ENCODE results near the gene PAEP. TPM values are rescaled to one million over a fixed set of nuclear protein-coding genes. Genes with fewer than 3 reads are reported as not detected.

The PAEP gene
- total RNA-seq, 5 donors from 2014 or later (not counting 1 experiment from before 2014, with no cell fraction given) = not detected

DNA sequence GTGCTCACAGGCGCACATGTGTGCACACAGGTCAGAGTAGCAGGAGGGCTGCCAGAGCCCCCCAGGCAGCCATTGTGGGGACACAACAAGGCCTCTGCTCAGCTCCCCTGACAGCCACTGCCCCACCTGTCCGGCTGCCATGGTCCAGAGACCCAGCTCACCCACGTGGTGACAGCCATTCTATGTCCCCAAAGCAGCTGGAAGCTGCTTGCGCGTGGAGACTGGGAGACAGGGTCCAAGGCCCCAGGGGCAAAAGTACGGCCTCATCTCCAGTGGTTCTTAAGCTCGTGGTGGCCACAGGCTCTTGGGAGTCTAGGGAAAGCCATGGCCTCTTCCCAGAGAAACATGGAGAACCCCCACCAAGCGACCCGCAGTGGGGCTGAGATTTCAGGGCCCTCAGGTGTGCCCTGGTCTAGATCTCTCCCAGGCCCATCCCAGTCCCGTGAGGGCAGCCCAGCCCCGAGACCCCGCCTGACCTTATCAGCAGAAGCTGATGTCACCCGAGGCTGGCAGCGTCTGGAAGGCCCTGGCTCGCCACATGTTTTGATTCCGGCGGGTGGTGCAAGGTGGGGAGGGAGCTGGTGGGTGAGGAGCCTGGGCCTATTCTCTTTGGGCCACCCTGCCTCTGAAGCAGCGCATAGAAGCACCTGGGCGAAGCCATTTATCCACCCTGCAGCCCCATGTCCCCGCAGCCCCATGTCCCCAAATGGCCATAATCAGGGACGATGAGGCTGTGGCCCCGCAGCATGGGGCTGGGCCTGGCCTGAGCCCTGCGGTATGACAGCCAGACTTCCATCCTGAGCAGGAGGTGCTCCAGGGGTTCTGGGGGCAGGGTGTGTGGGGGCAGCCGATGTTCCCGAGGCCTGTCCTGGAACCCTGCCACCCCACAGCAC is 46.1 kb downstream of the PAEP start:
- POLR2A ChIA-PET = no interaction called here
- H3K9me3 ChIP-seq = no peaks in the 10 kb centered on the region
- peaks cover 0 to 7% of the 10 kb centered on the region in 2 experiments for H3K4me1 ChIP-seq (ENCODE audit: control insufficient read depth in 1 of 2, extremely low read depth in 1 of 2, insufficient read depth in 2 of 2, low read length in 2 of 2)
- DNase-seq (no peak), ATAC-seq (replicated peaks in 1 of 4) (no peak)
- H3K4me1 Mint-ChIP-seq = peaks cover 0 to 4% (median 0%) of the 10 kb centered on the region in 3 donors
- no peak overlapping the region for H3K4me3 ChIP-seq (ENCODE audit: control insufficient read depth in 1 of 2, extremely low read depth in 1 of 2, low read length in 1 of 2)
- no peak overlapping the region for H3K4me3 Mint-ChIP-seq
- no peaks in the 10 kb centered on the region for H3K36me3 ChIP-seq (ENCODE audit: control insufficient read depth in 2 of 2, extremely low read depth in 1 of 2, insufficient read depth in 1 of 2, low read length in 1 of 2)
- H3K9me3 Mint-ChIP-seq = no peaks in the 10 kb centered on the region
- CTCF ChIA-PET = no interaction called here
- H3K27ac ChIP-seq (ENCODE audit: low read length) = no peak overlapping the region
- no peak overlapping the region for H3K27ac Mint-ChIP-seq
- H3K36me3 Mint-ChIP-seq = no peaks in the 10 kb centered on the region
- WGBS (ENCODE audit: insufficient coverage) = 84% methylated on average over 16 of the region's 25 CpGs
- peaks cover 10 to 14% of the 10 kb centered on the region in 2 donors for H3K27me3 Mint-ChIP-seq
- H3K27me3 ChIP-seq (replicated peaks in 1 of 2; ENCODE audit: control insufficient read depth in 2 of 2, extremely low read depth in 1 of 2, insufficient read depth in 2 of 2, low read length in 1 of 2) = peaks cover 0 to 44% of the 10 kb centered on the region in 2 experiments

DNA sequence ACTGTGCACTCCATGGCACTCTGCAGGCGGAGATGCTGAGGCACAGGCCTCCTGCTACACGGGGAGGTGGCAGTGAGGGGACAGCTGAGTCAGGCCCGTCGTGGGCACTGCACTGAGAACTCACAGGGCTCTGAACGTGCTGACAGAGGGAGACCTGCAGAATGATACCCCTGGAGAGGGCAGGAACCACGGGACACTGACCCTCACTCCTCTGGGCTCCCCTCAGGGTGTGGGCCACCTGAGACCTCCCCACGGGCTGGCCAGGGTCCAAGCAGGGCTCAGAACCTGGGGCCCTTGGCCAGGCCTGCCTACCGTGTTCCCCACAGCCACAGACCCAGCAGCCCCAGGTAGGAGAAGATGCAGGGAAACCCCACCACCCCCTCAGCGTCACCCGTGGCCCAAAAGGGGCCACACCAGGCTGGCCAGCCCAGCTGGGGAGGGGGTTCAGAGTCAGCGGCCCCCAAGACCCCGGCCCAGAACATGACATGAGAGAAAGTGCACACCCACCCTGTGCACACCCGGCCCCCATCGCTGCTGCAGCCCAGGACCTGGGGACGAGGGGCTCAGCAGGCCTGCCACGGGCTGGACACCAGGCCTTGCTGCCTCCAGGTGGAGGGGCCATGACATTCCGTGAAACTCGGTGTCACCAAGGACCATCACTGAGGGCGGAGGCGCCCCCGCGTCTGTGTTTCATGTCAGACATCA is 46.9 kb downstream of the PAEP start:
- 77% methylated on average over 20 of the region's 22 CpGs for WGBS (ENCODE audit: insufficient coverage)
- ChIA-PET CTCF (no interaction called here), POLR2A (no interaction called here)
- Mint-ChIP-seq H3K4me1 (no peaks in the 10 kb centered on the region), H3K27me3 (peaks cover 13 to 17% of the 10 kb centered on the region in 2 donors), H3K36me3 (no peaks in the 10 kb centered on the region), H3K4me3 (no peak overlapping the region), H3K9me3 (no peaks in the 10 kb centered on the region), H3K27ac (no peak overlapping the region)
- ATAC-seq (replicated peaks in 1 of 4) = no peak
- DNase-seq = no peak
- Histone ChIP-seq H3K27ac (ENCODE audit: low read length) (no peak overlapping the region), H3K4me3 (ENCODE audit: control insufficient read depth in 1 of 2, extremely low read depth in 1 of 2, low read length in 1 of 2) (no peak overlapping the region), H3K27me3 (replicated peaks in 1 of 2; ENCODE audit: control insufficient read depth in 2 of 2, extremely low read depth in 1 of 2, insufficient read depth in 2 of 2, low read length in 1 of 2) (peaks cover 0 to 41% of the 10 kb centered on the region in 2 experiments), H3K9me3 (no peaks in the 10 kb centered on the region), H3K36me3 (ENCODE audit: control insufficient read depth in 2 of 2, extremely low read depth in 1 of 2, insufficient read depth in 1 of 2, low read length in 1 of 2) (no peaks in the 10 kb centered on the region), H3K4me1 (ENCODE audit: control insufficient read depth in 1 of 2, extremely low read depth in 1 of 2, insufficient read depth in 2 of 2, low read length in 2 of 2) (peaks cover 0 to 7% of the 10 kb centered on the region in 2 experiments)

DNA sequence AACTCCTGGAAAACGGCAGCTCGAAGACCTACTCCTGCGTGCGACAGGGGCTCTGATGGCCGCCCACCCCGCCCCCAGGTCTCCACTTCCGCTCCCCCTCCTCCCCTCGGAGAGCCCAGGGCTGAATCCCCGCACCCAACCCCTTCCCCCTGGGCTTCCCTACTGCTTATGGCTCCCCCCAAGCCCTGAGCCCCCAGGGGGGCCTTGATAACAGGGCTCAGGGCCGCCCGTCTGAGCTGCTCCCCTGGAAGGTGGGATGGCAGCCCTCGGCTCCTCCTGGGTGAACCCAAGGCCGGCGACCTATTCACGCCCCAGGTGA is 47.4 kb downstream of the PAEP start:
- H3K4me3 ChIP-seq (ENCODE audit: control insufficient read depth in 1 of 2, extremely low read depth in 1 of 2, low read length in 1 of 2) = no peak overlapping the region
- no peak overlapping the region for H3K4me3 Mint-ChIP-seq
- no peaks in the 10 kb centered on the region for H3K9me3 Mint-ChIP-seq
- CTCF ChIA-PET = no interaction called here
- H3K27me3 Mint-ChIP-seq = peaks cover 13 to 17% of the 10 kb centered on the region in 2 donors
- POLR2A ChIA-PET = no interaction called here
- H3K36me3 ChIP-seq (ENCODE audit: control insufficient read depth in 2 of 2, extremely low read depth in 1 of 2, insufficient read depth in 1 of 2, low read length in 1 of 2) = no peaks in the 10 kb centered on the region
- no peak overlapping the region for H3K27ac ChIP-seq (ENCODE audit: low read length)
- no peaks in the 10 kb centered on the region for H3K4me1 Mint-ChIP-seq
- WGBS (ENCODE audit: insufficient coverage) = 73% methylated on average over 7 of the region's 15 CpGs
- DNase-seq = no peak
- H3K27me3 ChIP-seq (replicated peaks in 1 of 2; ENCODE audit: control insufficient read depth in 2 of 2, extremely low read depth in 1 of 2, insufficient read depth in 2 of 2, low read length in 1 of 2) = peaks cover 0 to 41% of the 10 kb centered on the region in 2 experiments
- H3K4me1 ChIP-seq (ENCODE audit: control insufficient read depth in 1 of 2, extremely low read depth in 1 of 2, insufficient read depth in 2 of 2, low read length in 2 of 2) = peaks cover 0 to 2% of the 10 kb centered on the region in 2 experiments
- no peak overlapping the region for H3K27ac Mint-ChIP-seq
- no peaks in the 10 kb centered on the region for H3K9me3 ChIP-seq
- no peak for ATAC-seq (replicated peaks in 1 of 4)
- H3K36me3 Mint-ChIP-seq = no peaks in the 10 kb centered on the region

DNA sequence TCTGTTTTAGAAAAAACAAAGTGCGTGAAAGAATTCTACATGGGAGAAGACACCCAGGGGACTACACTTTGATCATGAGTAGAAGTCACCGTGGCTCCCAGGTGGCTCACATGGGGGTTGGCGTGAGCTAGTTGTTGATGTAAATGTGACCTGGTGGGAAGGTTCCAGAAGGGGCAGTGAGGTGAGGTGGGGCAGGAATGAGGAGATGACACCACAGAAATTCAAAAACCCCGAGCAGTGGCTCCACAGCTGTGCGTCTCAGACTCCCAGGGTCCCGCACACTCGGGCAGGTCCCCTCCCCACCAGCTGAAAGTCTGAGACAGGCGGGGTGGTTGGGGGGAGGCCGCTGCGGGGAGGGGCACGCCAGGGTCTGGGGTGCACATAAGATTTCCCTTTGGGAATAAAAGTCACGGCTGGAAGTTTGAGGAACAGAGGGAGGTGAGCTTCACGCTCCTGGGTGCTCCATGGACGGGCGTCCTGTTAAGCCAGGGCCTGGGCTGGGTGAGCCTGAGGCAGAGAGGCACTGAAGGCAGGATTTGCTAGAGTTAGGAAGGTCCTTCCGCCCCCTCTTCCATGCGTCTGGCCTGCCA is 47.9 kb downstream of the PAEP start:
- H3K27me3 Mint-ChIP-seq = peaks cover 13 to 17% of the 10 kb centered on the region in 2 donors
- ChIA-PET POLR2A (no interaction called here), CTCF (no interaction called here)
- WGBS (ENCODE audit: insufficient coverage) = 83% methylated on average over 14 of the region's 17 CpGs
- H3K4me3 Mint-ChIP-seq = no peak overlapping the region
- H3K4me1 Mint-ChIP-seq = no peaks in the 10 kb centered on the region
- Histone ChIP-seq H3K27ac (ENCODE audit: low read length) (no peak overlapping the region), H3K36me3 (ENCODE audit: control insufficient read depth in 2 of 2, extremely low read depth in 1 of 2, insufficient read depth in 1 of 2, low read length in 1 of 2) (no peaks in the 10 kb centered on the region), H3K9me3 (no peaks in the 10 kb centered on the region), H3K4me3 (ENCODE audit: control insufficient read depth in 1 of 2, extremely low read depth in 1 of 2, low read length in 1 of 2) (no peak overlapping the region), H3K4me1 (ENCODE audit: control insufficient read depth in 1 of 2, extremely low read depth in 1 of 2, insufficient read depth in 2 of 2, low read length in 2 of 2) (no peaks in the 10 kb centered on the region), H3K27me3 (replicated peaks in 1 of 2; ENCODE audit: control insufficient read depth in 2 of 2, extremely low read depth in 1 of 2, insufficient read depth in 2 of 2, low read length in 1 of 2) (peaks cover 0 to 36% of the 10 kb centered on the region in 2 experiments)
- no peak for DNase-seq
- H3K9me3 Mint-ChIP-seq = no peaks in the 10 kb centered on the region
- no peaks in the 10 kb centered on the region for H3K36me3 Mint-ChIP-seq
- ATAC-seq (replicated peaks in 1 of 4) = no peak
- no peak overlapping the region for H3K27ac Mint-ChIP-seq

DNA sequence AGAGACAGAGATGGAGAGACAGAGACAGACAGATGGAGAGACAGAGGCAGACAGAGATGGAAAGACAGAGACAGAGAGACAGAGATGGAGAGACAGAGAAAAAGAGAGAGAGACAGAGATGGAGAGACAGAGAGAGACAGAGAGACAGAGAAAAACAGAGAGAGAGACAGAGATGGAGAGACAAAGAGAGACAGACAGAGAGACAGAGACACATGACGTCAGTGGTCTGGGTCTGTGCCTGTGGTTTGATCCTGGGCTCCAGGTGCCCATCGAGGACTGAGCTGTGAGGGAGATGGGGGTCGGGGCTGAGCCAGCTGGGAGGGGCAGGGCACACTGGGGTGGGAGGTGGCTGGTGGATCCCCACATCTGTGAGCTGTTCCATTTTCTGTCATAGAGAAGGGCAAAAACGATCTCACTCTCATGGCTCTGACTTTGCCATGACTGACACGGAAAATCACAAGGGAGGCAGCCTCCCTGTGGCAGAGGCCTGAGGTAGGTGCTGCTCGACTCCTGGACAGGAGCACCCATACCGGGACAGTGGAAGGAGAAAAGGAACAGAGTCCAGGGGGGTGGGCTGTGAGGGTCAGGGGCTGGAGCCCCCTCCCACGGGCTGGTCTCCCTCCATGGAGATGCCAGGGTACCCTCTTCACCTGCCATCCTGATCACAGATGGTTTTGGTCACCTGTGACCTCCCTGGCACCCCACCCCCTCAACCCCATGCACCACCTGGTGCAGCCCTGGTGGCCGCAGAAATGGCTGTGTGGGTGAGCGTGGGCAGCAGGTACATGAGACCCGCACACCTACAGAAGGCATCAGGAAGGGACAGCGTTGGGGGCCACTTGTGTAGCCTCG is 49.0 kb downstream of the PAEP start:
- H3K4me3 Mint-ChIP-seq = no peak overlapping the region
- H3K27me3 ChIP-seq (replicated peaks in 1 of 2; ENCODE audit: control insufficient read depth in 2 of 2, extremely low read depth in 1 of 2, insufficient read depth in 2 of 2, low read length in 1 of 2) = peaks cover 0 to 40% of the 10 kb centered on the region in 2 experiments
- H3K4me3 ChIP-seq (ENCODE audit: control insufficient read depth in 1 of 2, extremely low read depth in 1 of 2, low read length in 1 of 2) = no peak overlapping the region

More for the DNA sequence above, 49.0 kb downstream of the PAEP start:
- Mint-ChIP-seq H3K9me3 (no peaks in the 10 kb centered on the region), H3K27ac (no peak overlapping the region), H3K4me1 (no peaks in the 10 kb centered on the region), H3K27me3 (peaks cover 12 to 17% of the 10 kb centered on the region in 2 donors), H3K36me3 (no peaks in the 10 kb centered on the region)
- ChIA-PET POLR2A (no interaction called here), CTCF (no interaction called here)
- DNase-seq (no peak), ATAC-seq (replicated peaks in 1 of 4) (no peak)
- Histone ChIP-seq H3K36me3 (ENCODE audit: control insufficient read depth in 2 of 2, extremely low read depth in 1 of 2, insufficient read depth in 1 of 2, low read length in 1 of 2) (no peaks in the 10 kb centered on the region), H3K27ac (ENCODE audit: low read length) (no peak overlapping the region), H3K9me3 (no peaks in the 10 kb centered on the region), H3K4me1 (ENCODE audit: control insufficient read depth in 1 of 2, extremely low read depth in 1 of 2, insufficient read depth in 2 of 2, low read length in 2 of 2) (no peaks in the 10 kb centered on the region)
- WGBS (ENCODE audit: insufficient coverage) = 79% methylated on average over 6 of the region's 13 CpGs
